ENCODE data around the gene TRIM17. TPM values are rescaled to one million over a fixed set of nuclear protein-coding genes. Genes with fewer than 3 reads are reported as not detected.

The TRIM17 gene
- total RNA-seq, 1 donor from 2014 or later, result 2.9 TPM

GRCh38 chr1:228361314-228362140 lies 55.1 kb downstream of the TRIM17 start:
- Mint-ChIP-seq H3K36me3 (peaks cover 3% of the 10 kb centered on the region), H3K27me3 (ENCODE audit: insufficient read depth, low read depth) (peaks cover 3% of the 10 kb centered on the region), H3K4me3 (no peak overlapping the region), H3K9me3 (no peaks in the 10 kb centered on the region), H3K27ac (no peak overlapping the region), H3K4me1 (no peaks in the 10 kb centered on the region)
- Histone ChIP-seq H3K36me3 (no peaks in the 10 kb centered on the region), H2AFZ (replicated peaks) (no peak overlapping the region), H3K79me2 (ENCODE audit: low read depth) (no peaks in the 10 kb centered on the region), H3K27me3 (no peaks in the 10 kb centered on the region), H3K4me3 (no peak overlapping the region), H3K4me1 (no peaks in the 10 kb centered on the region), H3K9me3 (ENCODE audit: low read depth) (no peaks in the 10 kb centered on the region), H3K4me2 (no peak overlapping the region), H3K27ac (no peak overlapping the region), H3F3A (ENCODE audit: low read depth) (no peaks in the 10 kb centered on the region), H3K9ac (no peak overlapping the region), H4K20me1 (ENCODE audit: low read depth) (no peaks in the 10 kb centered on the region)
- DNase-seq (ENCODE audit: low spot score), result no peak
- TF ChIP-seq EZH2phosphoT487 (IDR thresholded peaks at IDR 0.05), result no peak
- TF ChIP-seq, protein P1, sequence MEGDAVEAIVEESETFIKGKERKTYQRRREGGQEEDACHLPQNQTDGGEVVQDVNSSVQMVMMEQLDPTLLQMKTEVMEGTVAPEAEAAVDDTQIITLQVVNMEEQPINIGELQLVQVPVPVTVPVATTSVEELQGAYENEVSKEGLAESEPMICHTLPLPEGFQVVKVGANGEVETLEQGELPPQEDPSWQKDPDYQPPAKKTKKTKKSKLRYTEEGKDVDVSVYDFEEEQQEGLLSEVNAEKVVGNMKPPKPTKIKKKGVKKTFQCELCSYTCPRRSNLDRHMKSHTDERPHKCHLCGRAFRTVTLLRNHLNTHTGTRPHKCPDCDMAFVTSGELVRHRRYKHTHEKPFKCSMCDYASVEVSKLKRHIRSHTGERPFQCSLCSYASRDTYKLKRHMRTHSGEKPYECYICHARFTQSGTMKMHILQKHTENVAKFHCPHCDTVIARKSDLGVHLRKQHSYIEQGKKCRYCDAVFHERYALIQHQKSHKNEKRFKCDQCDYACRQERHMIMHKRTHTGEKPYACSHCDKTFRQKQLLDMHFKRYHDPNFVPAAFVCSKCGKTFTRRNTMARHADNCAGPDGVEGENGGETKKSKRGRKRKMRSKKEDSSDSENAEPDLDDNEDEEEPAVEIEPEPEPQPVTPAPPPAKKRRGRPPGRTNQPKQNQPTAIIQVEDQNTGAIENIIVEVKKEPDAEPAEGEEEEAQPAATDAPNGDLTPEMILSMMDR (IDR thresholded peaks at IDR 0.05), result no peak
- no peak for TF ChIP-seq EZH2 (IDR thresholded peaks at IDR 0.05)

DNA sequence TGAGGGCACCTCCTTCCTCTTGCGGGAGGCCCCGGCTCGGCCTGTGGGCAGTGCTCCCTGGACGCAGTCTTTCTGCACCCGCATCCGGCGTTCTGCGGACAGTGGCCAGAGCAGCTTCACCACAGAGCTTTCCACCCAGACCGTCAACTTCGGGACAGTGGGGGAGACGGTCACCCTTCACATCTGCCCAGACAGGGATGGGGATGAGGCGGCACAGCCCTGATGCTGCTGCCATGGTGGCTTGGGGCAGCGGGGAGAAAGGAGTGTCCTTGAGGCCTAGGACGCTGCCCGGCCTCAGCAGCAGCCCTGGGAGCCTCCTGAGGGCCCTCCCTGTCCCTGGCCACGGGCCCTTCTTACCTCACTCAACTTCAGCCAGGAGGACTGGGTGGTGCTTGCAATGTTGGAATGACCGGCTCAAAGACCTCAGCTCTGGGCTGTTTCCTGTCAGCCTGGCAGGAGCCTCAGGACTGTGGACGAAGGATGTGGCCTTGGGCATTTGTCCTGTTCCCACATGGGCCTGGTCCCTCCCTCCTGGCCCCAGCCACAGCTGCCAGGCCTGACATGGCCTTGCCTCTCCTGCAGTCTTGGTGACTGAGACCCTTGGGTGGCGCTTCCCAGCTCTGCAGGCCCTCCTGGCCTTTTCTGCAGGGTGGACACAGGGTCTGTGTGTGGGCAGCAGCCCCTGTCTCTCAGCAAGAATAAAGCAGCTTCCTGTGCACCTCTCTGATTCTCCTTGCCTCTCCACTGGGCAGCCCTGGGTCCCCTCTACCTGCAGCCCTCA lies 55.9 kb downstream of the TRIM17 start:
- Histone ChIP-seq H3K27ac (no peak overlapping the region), H3F3A (ENCODE audit: low read depth) (no peaks in the 10 kb centered on the region), H3K9me3 (ENCODE audit: low read depth) (no peaks in the 10 kb centered on the region)

DNA sequence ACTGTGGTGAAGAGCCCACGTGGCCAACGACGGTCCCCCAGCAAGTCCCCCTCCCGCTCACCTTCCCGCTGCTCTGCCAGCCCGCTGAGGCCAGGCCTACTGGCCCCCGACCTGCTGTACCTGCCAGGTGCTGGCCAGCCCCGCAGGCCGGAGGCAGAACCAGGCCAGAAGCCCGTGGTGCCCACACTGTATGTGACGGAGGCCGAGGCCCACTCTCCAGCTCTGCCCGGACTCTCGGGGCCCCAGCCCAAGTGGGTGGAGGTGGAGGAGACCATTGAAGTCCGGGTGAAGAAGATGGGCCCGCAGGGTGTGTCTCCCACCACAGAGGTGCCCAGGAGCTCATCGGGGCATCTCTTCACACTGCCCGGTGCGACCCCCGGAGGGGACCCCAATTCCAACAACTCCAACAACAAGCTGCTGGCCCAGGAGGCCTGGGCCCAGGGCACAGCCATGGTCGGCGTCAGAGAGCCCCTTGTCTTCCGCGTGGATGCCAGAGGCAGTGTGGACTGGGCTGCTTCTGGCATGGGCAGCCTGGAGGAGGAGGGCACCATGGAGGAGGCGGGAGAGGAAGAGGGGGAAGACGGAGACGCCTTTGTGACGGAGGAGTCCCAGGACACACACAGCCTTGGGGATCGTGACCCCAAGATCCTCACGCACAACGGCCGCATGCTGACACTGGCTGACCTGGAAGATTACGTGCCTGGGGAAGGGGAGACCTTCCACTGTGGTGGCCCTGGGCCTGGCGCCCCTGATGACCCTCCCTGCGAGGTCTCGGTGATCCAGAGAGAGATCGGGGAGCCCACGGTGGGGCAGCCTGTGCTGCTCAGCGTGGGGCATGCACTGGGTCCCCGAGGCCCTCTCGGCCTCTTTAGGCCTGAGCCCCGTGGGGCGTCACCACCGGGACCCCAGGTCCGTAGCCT lies 56.8 kb downstream of the TRIM17 start:
- no peak overlapping the region for H3K4me3 Mint-ChIP-seq
- TF ChIP-seq, protein P1 (IDR thresholded peaks at IDR 0.05), result no peak
- TF ChIP-seq EZH2 (IDR thresholded peaks at IDR 0.05) (no peak), EZH2phosphoT487 (IDR thresholded peaks at IDR 0.05) (no peak)
- Histone ChIP-seq H3F3A (ENCODE audit: low read depth) (no peaks in the 10 kb centered on the region), H3K36me3 (no peaks in the 10 kb centered on the region), H3K9ac (no peak overlapping the region), H3K4me1 (no peaks in the 10 kb centered on the region), H3K27ac (no peak overlapping the region), H2AFZ (replicated peaks) (no peak overlapping the region), H3K4me2 (no peak overlapping the region), H3K9me3 (ENCODE audit: low read depth) (no peaks in the 10 kb centered on the region), H4K20me1 (ENCODE audit: low read depth) (no peaks in the 10 kb centered on the region), H3K79me2 (ENCODE audit: low read depth) (no peaks in the 10 kb centered on the region), H3K27me3 (no peaks in the 10 kb centered on the region), H3K4me3 (no peak overlapping the region)
- peaks cover 3% of the 10 kb centered on the region for H3K36me3 Mint-ChIP-seq
- no peak for DNase-seq (ENCODE audit: low spot score)
- H3K27ac Mint-ChIP-seq, result no peak overlapping the region
- H3K4me1 Mint-ChIP-seq, result no peaks in the 10 kb centered on the region
- peaks cover 3% of the 10 kb centered on the region for H3K27me3 Mint-ChIP-seq (ENCODE audit: insufficient read depth, low read depth)
- no peaks in the 10 kb centered on the region for H3K9me3 Mint-ChIP-seq

More for the DNA sequence above, 55.9 kb downstream of the TRIM17 start:
- no peaks in the 10 kb centered on the region for H4K20me1 ChIP-seq (ENCODE audit: low read depth)
- H2AFZ ChIP-seq (replicated peaks), result no peak overlapping the region
- no peak overlapping the region for H3K27ac Mint-ChIP-seq
- peaks cover 3% of the 10 kb centered on the region for H3K36me3 Mint-ChIP-seq
- H3K79me2 ChIP-seq (ENCODE audit: low read depth), result no peaks in the 10 kb centered on the region
- H3K27me3 ChIP-seq, result no peaks in the 10 kb centered on the region
- no peak overlapping the region for H3K9ac ChIP-seq
- H3K9me3 Mint-ChIP-seq, result no peaks in the 10 kb centered on the region
- no peak overlapping the region for H3K4me2 ChIP-seq
- H3K27me3 Mint-ChIP-seq (ENCODE audit: insufficient read depth, low read depth), result peaks cover 3% of the 10 kb centered on the region
- H3K4me1 ChIP-seq, result no peaks in the 10 kb centered on the region
- no peak overlapping the region for H3K4me3 ChIP-seq
- TF ChIP-seq EZH2phosphoT487 (IDR thresholded peaks at IDR 0.05), result no peak
- TF ChIP-seq EZH2 (IDR thresholded peaks at IDR 0.05), result no peak
- TF ChIP-seq, protein P1 (IDR thresholded peaks at IDR 0.05), result no peak
- no peaks in the 10 kb centered on the region for H3K36me3 ChIP-seq
- H3K4me1 Mint-ChIP-seq, result no peaks in the 10 kb centered on the region
- no peak overlapping the region for H3K4me3 Mint-ChIP-seq
- no peak for DNase-seq (ENCODE audit: low spot score)
